SU-DHL-6 (cell line): Measurements from ENCODE around the gene HOXD9.

Experiments
- H2AFZ ChIP-seq: fragments of 200-600 bp; sonication (generic); 2 replicates; pipeline ENCODE4 v1.6.1; 2014; ENCODE audit warnings: low read depth, mild to moderate bottlenecking, moderate library complexity, mixed read lengths, antibody characterized with exemption, low read length; ENCODE audit not compliant: severe bottlenecking
- H3F3A ChIP-seq: fragments of 200-600 bp; shearing (Covaris generic); 2 replicates; pipeline ENCODE4 v1.6.0; 2016; ENCODE audit warnings: antibody characterized with exemption, mild to moderate bottlenecking; ENCODE audit not compliant: insufficient read depth
- H3K27ac ChIP-seq: fragments of 200-600 bp; sonication (generic); 2 replicates; pipeline ENCODE4 v1.5.1; 2016; ENCODE audit warnings: low read depth, mild to moderate bottlenecking, low read length, moderate library complexity, mixed read lengths
- H3K27me3 ChIP-seq: fragments of 200-600 bp; sonication (generic), shearing (Covaris generic); 2 replicates; pipeline ENCODE4 v1.6.0; 2014; ENCODE audit warnings: mild to moderate bottlenecking, low read length
- H3K36me3 ChIP-seq: fragments of 200-600 bp; sonication (generic); 2 replicates; pipeline ENCODE4 v1.6.1; 2014; ENCODE audit warnings: mild to moderate bottlenecking, low read length, mixed read lengths
- H3K4me2 ChIP-seq: fragments of 300-600, 200-600 bp; shearing (Covaris generic), sonication (generic); 2 replicates; pipeline ENCODE4 v1.6.0; 2014; ENCODE audit warnings: low read length, low read depth, mild to moderate bottlenecking; ENCODE audit not compliant: poor library complexity, severe bottlenecking
- H3K4me3 ChIP-seq: fragments of 200-600 bp; sonication (generic); 2 replicates; pipeline ENCODE4 v1.5.1; 2014; ENCODE audit warnings: antibody characterized with exemption, low read length, mild to moderate bottlenecking, mixed read lengths; ENCODE audit not compliant: insufficient read depth, poor library complexity, severe bottlenecking
- H3K79me2 ChIP-seq: fragments of 200-600 bp; sonication (generic); 2 replicates; pipeline ENCODE4 v1.6.1; 2014; ENCODE audit warnings: mild to moderate bottlenecking, low read length, moderate library complexity; ENCODE audit not compliant: insufficient read depth
- H3K9ac ChIP-seq: fragments of 200-600 bp; sonication (generic); 2 replicates; pipeline ENCODE4 v1.7.0; 2014; ENCODE audit warnings: mild to moderate bottlenecking, low read length
- H3K9me2 ChIP-seq: fragments of 200-600 bp; sonication (generic); replicated peaks from 2 replicates; pipeline ENCODE4 v1.6.1; 2014; ENCODE audit warnings: low read length; ENCODE audit not compliant: insufficient read depth
- H3K9me3 ChIP-seq: fragments of 200-600 bp; sonication (generic); 2 replicates; pipeline ENCODE4 v1.6.1; 2014; ENCODE audit warnings: low read length, mixed read lengths; ENCODE audit not compliant: insufficient read depth
- H4K20me1 ChIP-seq: fragments of 200-600 bp; sonication (generic); 2 replicates; pipeline ENCODE4 v1.6.1; 2014; ENCODE audit warnings: low read depth, mild to moderate bottlenecking, antibody characterized with exemption, low read length, moderate library complexity, mixed read lengths
- CTCF ChIP-seq: fragments of 200-600 bp; sonication (generic); IDR thresholded peaks from one replicate; pipeline ENCODE4 v1.5.1; 2017; ENCODE audit warnings: antibody characterized with exemption, mild to moderate bottlenecking, low read length, moderate library complexity; ENCODE audit not compliant: insufficient read depth, poor library complexity, severe bottlenecking
- EZH2phosphoT487 ChIP-seq: fragments of 200-600 bp; sonication (generic), shearing (Covaris generic); conservative IDR thresholded peaks from 2 replicates; pipeline ENCODE4 v1.6.1; 2018; ENCODE audit warnings: mild to moderate bottlenecking, antibody characterized with exemption, low read length, moderate library complexity, mixed read lengths

HOXD9 gene

GRCh38 chr2:176118601-176119339 lies 3.7 kb upstream of the HOXD9 start:
- H3K4me3 ChIP-seq: no peak overlapping the region
- H3K9ac ChIP-seq: no peak overlapping the region
- no peaks in the 10 kb centered on the region for H3K9me3 ChIP-seq
- H3K9me2 ChIP-seq: no peaks in the 10 kb centered on the region
- H2AFZ ChIP-seq: no peak overlapping the region
- H3K79me2 ChIP-seq: no peaks in the 10 kb centered on the region
- no peaks in the 10 kb centered on the region for H4K20me1 ChIP-seq
- no peaks in the 10 kb centered on the region for H3K27me3 ChIP-seq
- no peak for TF ChIP-seq CTCF
- no peak for TF ChIP-seq EZH2phosphoT487
- H3K4me2 ChIP-seq: no peak overlapping the region
- no peaks in the 10 kb centered on the region for H3F3A ChIP-seq
- no peak overlapping the region for H3K27ac ChIP-seq
- H3K36me3 ChIP-seq: no peaks in the 10 kb centered on the region

- no peaks in the 10 kb centered on the region for H4K20me1 ChIP-seq
- no peaks in the 10 kb centered on the region for H3K36me3 ChIP-seq
- no peak overlapping the region for H3K27ac ChIP-seq
Observed at GRCh38 chr2:176120364-176121189, 1.9 kb upstream of the HOXD9 start.

GRCh38 chr2:176121190-176122051 lies 1.1 kb upstream of the HOXD9 start:
- no peak overlapping the region for H3K9ac ChIP-seq
- no peaks in the 10 kb centered on the region for H3K36me3 ChIP-seq
- H3F3A ChIP-seq: no peaks in the 10 kb centered on the region
- no peak overlapping the region for H3K4me2 ChIP-seq
- H3K4me3 ChIP-seq: no peak overlapping the region
- H2AFZ ChIP-seq: no peak overlapping the region
- H4K20me1 ChIP-seq: no peaks in the 10 kb centered on the region
- H3K79me2 ChIP-seq: no peaks in the 10 kb centered on the region
- H3K9me3 ChIP-seq: no peaks in the 10 kb centered on the region
- H3K27ac ChIP-seq: no peak overlapping the region
- H3K9me2 ChIP-seq: no peaks in the 10 kb centered on the region
- TF ChIP-seq CTCF (no peak), EZH2phosphoT487 (no peak)
- H3K27me3 ChIP-seq: no peaks in the 10 kb centered on the region

More at GRCh38 chr2:176120364-176121189, 1.9 kb upstream of the HOXD9 start:
- Histone ChIP-seq H3K4me2 (no peak overlapping the region), H3K79me2 (no peaks in the 10 kb centered on the region), H3K9me3 (no peaks in the 10 kb centered on the region), H2AFZ (no peak overlapping the region), H3K9me2 (no peaks in the 10 kb centered on the region), H3K9ac (no peak overlapping the region), H3F3A (no peaks in the 10 kb centered on the region), H3K27me3 (no peaks in the 10 kb centered on the region), H3K4me3 (no peak overlapping the region)
- no peak for TF ChIP-seq CTCF
- no peak for TF ChIP-seq EZH2phosphoT487
